22Rv1 (cell line): ENCODE data around the gene AFF4.

Experiments used
- CTCF ChIP-seq: fragments of 450-650 bp; IDR thresholded peaks from 2 replicates; pipeline ENCODE4 v1.5.1; 2017; ENCODE audit warnings: mild to moderate bottlenecking
- ZFX ChIP-seq: fragments of 450-650 bp; IDR thresholded peaks from 2 replicates; pipeline ENCODE4 v1.6.1; 2017; ENCODE audit warnings: antibody characterized with exemption, borderline replicate concordance

DNA sequence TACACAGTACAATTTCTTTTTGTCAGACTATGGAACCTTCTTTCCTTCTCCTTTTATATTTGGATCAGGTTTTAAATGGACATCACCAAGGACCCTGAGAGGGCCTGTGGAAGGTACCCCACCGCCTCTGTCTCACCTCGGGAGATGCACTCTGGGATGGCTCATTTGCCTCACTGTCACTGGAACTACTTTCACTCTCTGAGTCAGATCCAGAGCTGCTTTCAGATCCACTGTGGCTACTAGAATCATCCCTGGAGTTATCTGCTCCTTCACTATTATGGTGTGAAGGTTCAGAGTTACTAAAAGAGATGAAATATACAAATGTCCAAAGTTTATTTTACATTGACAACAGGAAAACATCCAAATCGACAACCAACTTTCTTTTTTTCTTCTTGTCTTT is 65.3 kb downstream of the AFF4 start:
- TF ChIP-seq CTCF (no peak), ZFX (no peak)
